ENCODE data around the gene TRIM25. TPM values are rescaled to one million over a fixed set of nuclear protein-coding genes. Genes with fewer than 3 reads are reported as not detected.

TRIM25 gene
- polyA plus RNA-seq, 5 donors, result 35.1 to 48.5 (median 45.2) TPM

- no peak for DNase-seq
These were observed 14.7 kb upstream of the TRIM25 start for GRCh38 chr17:56928586-56928985.

- no peak for DNase-seq
These were observed 12.9 kb upstream of the TRIM25 start for GRCh38 chr17:56926704-56927103.

GRCh38 chr17:56926270-56926669 lies 12.4 kb upstream of the TRIM25 start:
- DNase-seq, result no peak

GRCh38 chr17:56925088-56925487 lies 11.2 kb upstream of the TRIM25 start:
- DNase-seq, result no peak

DNA sequence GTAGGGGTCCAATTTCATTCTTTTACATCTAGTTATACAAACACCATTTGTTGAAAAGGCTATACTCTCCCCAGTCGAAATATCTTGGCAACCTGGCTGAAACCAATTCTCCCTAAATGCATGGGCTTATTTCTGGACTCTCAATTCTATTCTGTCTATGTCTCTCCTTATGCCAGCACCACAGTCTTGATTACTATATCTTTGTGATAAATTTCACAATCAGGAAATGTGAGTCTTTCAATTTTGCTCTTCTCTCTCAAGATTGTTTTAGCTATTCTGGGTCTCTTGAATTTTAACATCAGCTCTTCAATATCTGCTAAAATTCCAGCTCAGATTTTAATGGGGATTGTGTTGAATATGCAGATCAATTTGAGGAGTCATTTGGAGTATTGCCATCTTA lies 5.9 kb upstream of the TRIM25 start:
- DNase-seq, result no peak

DNA sequence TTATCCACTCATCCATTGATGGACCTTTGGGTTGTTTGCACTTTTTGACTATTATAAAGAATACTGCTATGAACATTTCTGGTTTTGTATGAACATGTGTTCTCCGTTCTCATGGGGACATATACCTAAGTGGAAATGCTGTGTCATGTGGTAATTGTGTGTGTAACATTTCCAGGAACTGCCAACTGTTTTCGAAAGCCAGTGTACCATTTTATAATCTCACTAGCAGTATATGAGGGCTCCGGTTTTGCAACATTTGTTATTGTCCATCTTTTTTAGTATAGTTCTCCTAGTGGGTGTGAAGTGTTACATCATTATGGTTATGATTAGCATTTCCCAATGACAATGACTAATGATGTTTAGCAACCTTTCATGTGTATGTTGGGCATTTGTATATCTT lies 5.1 kb upstream of the TRIM25 start:
- DNase-seq, result no peak

DNA sequence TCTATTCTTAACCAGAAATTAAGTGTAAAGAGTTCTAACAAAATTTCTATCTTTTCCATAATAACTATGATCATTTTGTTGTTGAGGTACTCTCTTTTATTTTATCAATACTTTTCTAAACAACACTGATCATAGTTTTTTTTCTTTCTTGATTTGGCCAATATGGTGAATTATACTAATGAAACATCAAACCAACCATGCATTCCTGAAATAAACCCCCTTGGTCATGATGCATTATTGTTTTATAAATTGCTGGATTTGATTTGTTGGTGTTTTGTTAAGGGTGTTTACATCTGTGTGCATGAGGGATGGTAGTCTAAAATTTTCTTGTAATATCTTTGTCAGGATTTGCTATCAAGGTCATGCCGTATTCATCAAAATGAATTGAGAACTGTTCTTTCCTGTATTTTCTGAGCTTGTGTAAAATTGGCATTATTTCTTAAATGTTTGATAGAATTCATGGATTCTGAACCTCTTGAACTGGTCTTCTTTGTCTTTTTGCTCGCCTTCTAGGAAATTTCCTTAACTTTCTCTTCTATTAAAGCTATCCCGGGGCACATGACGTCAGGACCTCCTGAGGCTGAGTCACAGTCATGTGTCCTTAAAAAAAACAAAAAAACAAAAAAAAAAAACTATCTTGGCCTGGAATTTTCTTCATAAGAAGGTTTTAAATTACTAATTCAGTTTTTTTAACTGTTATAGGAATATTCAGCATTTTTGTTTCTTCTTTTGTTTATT lies 3.9 kb upstream of the TRIM25 start:
- DNase-seq, result no peak

DNA sequence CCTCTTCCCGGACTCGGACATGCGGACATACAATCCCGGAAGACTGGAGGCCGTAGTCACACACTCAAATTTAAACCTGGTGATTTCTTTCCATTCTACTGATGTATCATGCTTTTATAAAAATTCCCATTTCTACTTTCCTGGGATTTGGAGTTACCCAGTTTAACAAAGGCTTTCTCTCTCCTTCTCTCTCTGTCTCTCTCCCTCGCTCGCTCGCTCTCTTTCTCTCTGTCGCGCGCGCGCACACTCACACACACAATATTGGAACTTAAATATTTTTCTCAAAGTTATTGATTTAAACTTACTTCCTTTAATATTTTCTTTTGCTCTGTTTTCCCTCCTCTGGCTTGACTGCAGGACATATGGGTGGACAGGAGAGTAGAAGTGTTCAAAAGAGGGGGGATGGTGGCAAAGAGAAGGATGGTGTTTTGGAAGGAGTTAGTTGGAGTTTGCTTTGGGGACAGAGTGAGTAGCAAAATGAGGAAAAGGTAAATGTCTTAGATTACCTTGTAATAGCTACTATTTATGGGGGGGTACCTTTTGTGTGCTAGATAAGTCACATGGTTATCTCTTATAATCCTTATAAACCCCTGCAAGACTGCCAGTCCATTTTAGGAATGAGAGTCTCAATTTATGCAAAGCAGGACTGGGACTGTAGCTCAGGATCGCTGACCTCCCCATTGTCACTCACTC lies 878 bp upstream of the TRIM25 start:
- DNase-seq, result no peak

GRCh38 chr17:56913353-56913866 lies 439 bp downstream of the TRIM25 start:
- DNase-seq, result no peak

DNA sequence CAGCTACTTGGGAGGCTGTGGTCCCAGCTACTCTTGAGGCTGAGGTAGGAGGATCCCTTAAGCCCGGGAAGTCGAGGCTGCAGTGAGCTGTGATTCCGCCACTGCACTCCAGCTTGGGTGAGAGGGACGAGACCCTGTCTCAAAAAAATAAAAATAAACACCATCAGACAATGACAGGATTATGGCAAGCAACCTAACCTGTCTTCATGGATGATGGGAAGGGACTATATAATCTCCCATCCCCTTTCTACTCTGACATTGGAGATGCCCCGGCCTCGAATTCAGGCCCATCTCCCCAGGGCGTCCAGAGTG lies 893 bp downstream of the TRIM25 start:
- no peak for DNase-seq

GRCh38 chr17:56912105-56912999 lies 1.5 kb downstream of the TRIM25 start:
- no peak for DNase-seq

DNA sequence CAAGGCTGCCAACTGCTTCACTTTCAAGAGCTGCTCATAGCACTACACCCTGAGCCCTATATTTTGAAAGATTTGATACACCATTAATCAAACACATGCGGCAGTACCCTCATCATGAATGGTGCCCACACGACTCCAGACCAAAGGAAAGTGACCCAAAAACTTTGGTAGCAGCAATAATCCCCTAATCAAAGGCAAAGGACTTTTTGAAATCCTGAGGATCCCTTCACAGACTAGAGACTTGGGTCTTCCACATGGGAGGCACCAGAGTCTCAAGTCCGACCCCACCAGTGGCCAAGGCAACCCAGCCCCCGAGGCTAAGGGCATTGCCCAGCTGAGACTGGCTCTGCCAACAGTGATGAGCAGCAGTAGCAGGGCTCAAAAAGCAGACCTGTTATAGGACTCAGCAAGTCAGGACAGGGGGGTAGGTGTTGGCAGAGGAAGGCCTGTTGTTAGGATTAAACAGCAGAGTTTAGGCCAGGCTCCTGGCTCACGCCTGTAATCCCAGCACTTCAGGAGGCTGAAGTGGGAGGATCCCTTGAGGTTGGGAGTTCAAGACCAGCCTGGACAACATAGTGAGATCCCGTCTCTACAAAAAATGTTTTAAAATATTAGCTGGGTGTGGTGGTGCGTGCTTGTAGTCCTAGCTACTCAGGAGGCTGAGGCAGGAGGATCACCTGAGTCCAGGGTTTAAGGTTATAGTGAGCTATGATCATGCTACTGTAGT lies 3.2 kb downstream of the TRIM25 start:
- no peak for DNase-seq

DNA sequence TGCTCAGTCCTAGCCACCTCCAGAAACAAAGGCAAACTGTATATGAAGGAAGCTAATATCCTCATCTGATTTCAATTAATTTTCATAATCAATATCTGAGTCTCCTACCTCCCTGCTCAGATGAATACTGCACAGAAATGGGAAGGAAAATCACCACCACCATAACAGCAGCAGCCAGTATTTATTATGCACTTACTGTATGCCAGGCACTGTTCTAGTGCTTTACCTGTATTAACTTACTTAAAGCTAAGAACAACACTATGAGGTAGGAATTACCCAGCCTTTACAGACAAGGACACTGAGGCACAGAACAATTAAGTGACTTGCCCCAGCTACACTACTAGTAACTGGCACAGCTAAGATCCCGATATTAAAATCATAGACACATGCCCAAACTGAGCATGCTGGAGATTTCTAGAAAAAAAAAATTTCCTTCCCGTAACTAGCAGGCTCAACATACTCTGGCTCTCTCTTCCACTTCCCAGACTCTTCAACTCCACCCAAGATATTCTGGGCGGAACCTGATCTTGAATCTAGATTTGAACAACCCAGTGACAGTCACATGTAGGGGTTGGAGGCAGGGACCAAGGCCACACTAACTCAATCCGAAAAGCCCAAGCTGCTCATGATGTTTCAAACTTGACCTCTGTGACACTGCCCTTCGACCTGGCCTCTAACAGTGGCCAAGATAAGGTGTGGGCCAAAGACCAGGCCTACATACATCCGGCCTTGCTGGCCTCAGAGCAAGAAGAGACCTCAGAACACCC lies 3.9 kb downstream of the TRIM25 start:
- no peak for DNase-seq

- no peak for DNase-seq
These were observed 5.8 kb downstream of the TRIM25 start for GRCh38 chr17:56908001-56908542.

DNA sequence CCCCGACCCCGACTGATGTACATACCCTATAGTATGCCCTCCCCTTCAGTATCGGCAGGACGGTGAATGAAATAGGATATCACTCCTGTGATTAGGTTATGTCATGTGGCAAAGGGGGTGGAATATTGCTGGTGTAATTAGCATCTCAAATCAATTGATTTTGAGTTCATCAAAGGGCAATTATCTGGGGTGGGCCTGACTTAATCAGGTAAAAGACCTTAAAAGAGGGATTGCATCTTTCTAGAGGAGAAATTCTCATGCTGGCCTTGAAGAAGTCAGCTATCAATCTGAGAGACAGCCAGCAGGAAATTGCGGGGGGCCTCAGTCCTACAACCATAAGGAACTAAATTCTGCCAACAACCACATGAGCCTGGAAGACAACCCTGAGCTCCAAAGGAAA lies 10.3 kb downstream of the TRIM25 start:
- DNase-seq, result no peak

DNA sequence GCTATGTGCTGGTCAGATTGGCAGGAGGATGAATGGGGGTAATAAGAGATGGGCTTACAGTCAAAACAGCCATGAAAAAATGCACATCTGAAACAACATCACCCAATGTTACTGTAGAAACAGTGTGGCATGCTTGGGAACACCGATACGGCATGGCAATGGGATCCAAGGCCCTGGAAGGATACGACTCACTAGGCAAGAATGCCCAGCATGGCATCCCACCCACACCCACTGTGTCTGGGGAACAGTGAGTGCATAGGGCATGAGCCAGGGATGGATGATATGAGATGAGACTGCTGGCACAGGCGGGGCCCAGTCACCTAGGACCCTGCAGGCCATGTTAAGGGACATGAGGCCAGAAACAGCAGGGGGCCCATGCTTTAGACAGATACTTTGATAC lies 11.5 kb downstream of the TRIM25 start:
- DNase-seq, result no peak

GRCh38 chr17:56899403-56899802 lies 14.4 kb downstream of the TRIM25 start:
- no peak for DNase-seq

GRCh38 chr17:56898874-56899273 lies 15.0 kb downstream of the TRIM25 start:
- no peak for DNase-seq

GRCh38 chr17:56897646-56898424 lies 16.0 kb downstream of the TRIM25 start:
- DNase-seq, result no peak

DNA sequence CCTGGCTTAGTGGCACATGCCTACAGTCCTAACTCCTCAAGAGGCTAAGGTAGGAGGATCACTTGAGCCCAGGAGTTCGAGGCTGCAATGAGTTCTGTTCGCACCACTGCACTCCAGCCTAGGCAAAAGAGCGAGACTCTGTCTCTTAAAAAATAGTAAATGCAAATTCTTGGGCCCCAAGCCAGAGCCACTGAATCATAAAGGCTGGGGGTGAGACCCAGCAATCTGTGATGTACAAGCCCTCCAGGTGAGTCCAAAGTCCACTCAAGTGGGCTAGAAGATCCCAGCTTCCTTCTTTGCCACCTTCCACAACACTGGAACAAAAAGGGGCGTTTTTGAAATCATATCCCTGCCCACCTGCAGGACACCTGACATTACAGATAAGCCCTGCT lies 16.9 kb downstream of the TRIM25 start:
- DNase-seq, result no peak
